ENCODE measurements around the gene VPS45. TPM values are rescaled to one million over a fixed set of nuclear protein-coding genes. Genes with fewer than 3 reads are reported as not detected.

The VPS45 gene
- polyA plus RNA-seq, 1 donor (not counting 4 experiments of a cell fraction or from before 2014, with no cell fraction given) = 40.0 TPM

DNA sequence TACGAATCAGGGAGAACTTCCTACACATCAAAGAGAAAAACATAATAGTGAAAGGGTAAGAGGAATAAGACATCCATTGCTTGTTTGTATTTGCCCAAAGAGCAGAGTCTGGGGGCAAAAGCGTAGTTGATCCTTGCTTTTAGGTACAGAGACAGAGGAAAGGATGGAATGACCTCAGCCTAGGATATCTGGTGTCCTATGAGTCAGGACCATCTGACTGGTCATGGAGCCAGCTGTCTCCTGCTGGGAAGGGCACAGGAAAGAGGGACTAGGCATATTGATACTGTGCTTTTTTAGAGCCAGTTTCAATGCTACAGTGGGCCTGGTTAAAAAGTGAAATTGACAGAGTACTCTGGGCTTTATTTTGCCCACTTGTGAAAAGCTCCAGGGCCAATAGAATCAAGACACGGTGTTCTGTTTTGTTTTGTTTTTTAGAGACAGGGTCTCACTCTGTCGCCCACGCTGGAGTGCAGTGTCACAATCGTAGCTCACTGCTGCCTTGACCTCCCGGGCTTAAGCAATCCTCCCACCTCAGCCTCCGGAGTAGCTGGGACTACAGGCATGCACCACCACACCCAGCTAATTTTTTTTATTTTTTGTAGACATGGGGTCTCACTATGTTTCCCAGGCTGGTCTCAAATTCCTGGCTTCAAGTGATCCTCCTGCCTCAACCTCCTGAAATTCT, 85.3 kb downstream of the VPS45 start:
- H3K9me3 ChIP-seq (ENCODE audit: control insufficient read depth, low read depth, low read length) = no peaks in the 10 kb centered on the region
- TF ChIP-seq EZH2 (IDR thresholded peaks at IDR 0.05; ENCODE audit: low read length) = no peak
- TF ChIP-seq, protein P1, sequence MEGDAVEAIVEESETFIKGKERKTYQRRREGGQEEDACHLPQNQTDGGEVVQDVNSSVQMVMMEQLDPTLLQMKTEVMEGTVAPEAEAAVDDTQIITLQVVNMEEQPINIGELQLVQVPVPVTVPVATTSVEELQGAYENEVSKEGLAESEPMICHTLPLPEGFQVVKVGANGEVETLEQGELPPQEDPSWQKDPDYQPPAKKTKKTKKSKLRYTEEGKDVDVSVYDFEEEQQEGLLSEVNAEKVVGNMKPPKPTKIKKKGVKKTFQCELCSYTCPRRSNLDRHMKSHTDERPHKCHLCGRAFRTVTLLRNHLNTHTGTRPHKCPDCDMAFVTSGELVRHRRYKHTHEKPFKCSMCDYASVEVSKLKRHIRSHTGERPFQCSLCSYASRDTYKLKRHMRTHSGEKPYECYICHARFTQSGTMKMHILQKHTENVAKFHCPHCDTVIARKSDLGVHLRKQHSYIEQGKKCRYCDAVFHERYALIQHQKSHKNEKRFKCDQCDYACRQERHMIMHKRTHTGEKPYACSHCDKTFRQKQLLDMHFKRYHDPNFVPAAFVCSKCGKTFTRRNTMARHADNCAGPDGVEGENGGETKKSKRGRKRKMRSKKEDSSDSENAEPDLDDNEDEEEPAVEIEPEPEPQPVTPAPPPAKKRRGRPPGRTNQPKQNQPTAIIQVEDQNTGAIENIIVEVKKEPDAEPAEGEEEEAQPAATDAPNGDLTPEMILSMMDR (optimal IDR thresholded peaks at IDR 0.05 in 1 of 3, IDR thresholded peaks at IDR 0.05 in 1 of 3, conservative IDR thresholded peaks at IDR 0.05 in 1 of 3; ENCODE audit: extremely low read depth in 1 of 3, insufficient read depth in 2 of 3, low read length in 3 of 3) = no peak
- H3K79me2 ChIP-seq (ENCODE audit: control insufficient read depth, insufficient read depth, low read length) = no peaks in the 10 kb centered on the region
- H3K9ac ChIP-seq (ENCODE audit: control insufficient read depth, extremely low read depth, insufficient read depth, low read length) = no peak overlapping the region
- peaks cover 7% of the 10 kb centered on the region for H3K4me1 ChIP-seq (ENCODE audit: control insufficient read depth, extremely low read depth, insufficient read depth, low read length)
- H3K4me2 ChIP-seq (ENCODE audit: control insufficient read depth, extremely low read depth, insufficient read depth, low read depth, low read length) = no peak overlapping the region
- no peak overlapping the region for H2AFZ ChIP-seq (ENCODE audit: control insufficient read depth, low read length)
- DNase-seq (ENCODE audit: low read depth, low spot score) (no peak), FAIRE-seq (no peak)
- no peaks in the 10 kb centered on the region for H3K9me1 ChIP-seq (ENCODE audit: control insufficient read depth, extremely low read depth, insufficient read depth, low read length)
- dilution Hi-C loops (cut with MboI; ENCODE audit: extremely low pct_ligation_motif_present, low sequenced_read_pairs) = no loop called here
- H3K27ac ChIP-seq (ENCODE audit: control insufficient read depth, insufficient read depth, low read length) = no peak overlapping the region
- no peaks in the 10 kb centered on the region for H3K27me3 ChIP-seq (ENCODE audit: control insufficient read depth, extremely low read depth, insufficient read depth, low read length)
- no peak overlapping the region for H3K4me3 ChIP-seq (ENCODE audit: control insufficient read depth in 2 of 3, extremely low read depth in 1 of 3, insufficient read depth in 2 of 3, low read depth in 1 of 3, low read length in 3 of 3)
- peaks cover 0 to 5% of the 10 kb centered on the region in 2 experiments for H3K36me3 ChIP-seq (ENCODE audit: control insufficient read depth in 2 of 2, extremely low read depth in 1 of 2, insufficient read depth in 2 of 2, low read length in 2 of 2)
- no peaks in the 10 kb centered on the region for H4K20me1 ChIP-seq (ENCODE audit: control insufficient read depth, extremely low read depth, insufficient read depth, low read length)

DNA sequence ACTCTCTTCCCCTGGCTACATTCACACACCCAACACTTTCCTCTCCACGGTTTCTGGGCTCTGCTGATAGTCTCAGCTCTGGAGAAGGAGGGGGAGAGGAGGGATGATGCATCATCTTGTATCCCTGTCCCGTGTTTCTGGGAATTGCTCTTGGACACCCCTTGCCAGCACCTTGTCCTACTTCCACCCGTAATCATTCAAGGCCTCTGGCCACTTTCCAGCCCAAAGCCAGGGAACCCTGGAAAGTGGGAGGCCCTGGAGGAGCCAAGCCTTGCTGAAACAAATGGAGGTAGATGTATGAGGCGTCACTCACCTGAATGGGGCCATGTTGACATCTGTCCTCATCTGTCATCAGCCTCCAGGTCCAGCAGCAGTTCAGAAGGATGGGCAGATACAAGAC, 86.6 kb downstream of the VPS45 start:
- H2AFZ ChIP-seq (ENCODE audit: control insufficient read depth, low read length) = no peak overlapping the region
- peaks cover 5% of the 10 kb centered on the region for H3K4me1 ChIP-seq (ENCODE audit: control insufficient read depth, extremely low read depth, insufficient read depth, low read length)
- H3K4me2 ChIP-seq (ENCODE audit: control insufficient read depth, extremely low read depth, insufficient read depth, low read depth, low read length) = no peak overlapping the region
- no peaks in the 10 kb centered on the region for H3K27me3 ChIP-seq (ENCODE audit: control insufficient read depth, extremely low read depth, insufficient read depth, low read length)
- H3K9me1 ChIP-seq (ENCODE audit: control insufficient read depth, extremely low read depth, insufficient read depth, low read length) = no peaks in the 10 kb centered on the region
- DNase-seq (ENCODE audit: low read depth, low spot score) (no peak), FAIRE-seq (no peak)
- no peak overlapping the region for H3K4me3 ChIP-seq (ENCODE audit: control insufficient read depth in 2 of 3, extremely low read depth in 1 of 3, insufficient read depth in 2 of 3, low read depth in 1 of 3, low read length in 3 of 3)
- H4K20me1 ChIP-seq (ENCODE audit: control insufficient read depth, extremely low read depth, insufficient read depth, low read length) = no peaks in the 10 kb centered on the region
- no peak overlapping the region for H3K9ac ChIP-seq (ENCODE audit: control insufficient read depth, extremely low read depth, insufficient read depth, low read length)
- no peak for TF ChIP-seq EZH2 (IDR thresholded peaks at IDR 0.05; ENCODE audit: low read length)
- TF ChIP-seq, protein P1 (optimal IDR thresholded peaks at IDR 0.05 in 1 of 3, IDR thresholded peaks at IDR 0.05 in 1 of 3, conservative IDR thresholded peaks at IDR 0.05 in 1 of 3; ENCODE audit: extremely low read depth in 1 of 3, insufficient read depth in 2 of 3, low read length in 3 of 3) = no peak
- no peaks in the 10 kb centered on the region for H3K79me2 ChIP-seq (ENCODE audit: control insufficient read depth, insufficient read depth, low read length)
- H3K36me3 ChIP-seq (ENCODE audit: control insufficient read depth in 2 of 2, extremely low read depth in 1 of 2, insufficient read depth in 2 of 2, low read length in 2 of 2) = peaks cover 0 to 5% of the 10 kb centered on the region in 2 experiments
- no peaks in the 10 kb centered on the region for H3K9me3 ChIP-seq (ENCODE audit: control insufficient read depth, low read depth, low read length)
- no peak overlapping the region for H3K27ac ChIP-seq (ENCODE audit: control insufficient read depth, insufficient read depth, low read length)
- dilution Hi-C loops (cut with MboI; ENCODE audit: extremely low pct_ligation_motif_present, low sequenced_read_pairs) = no loop called here
